Naive thymus-derived CD4-positive, alpha-beta T cell (primary cell): ENCODE data around the gene RTEL1. TPM values are rescaled to one million over a fixed set of nuclear protein-coding genes. Genes with fewer than 3 reads are reported as not detected.

Experiments used
- ATAC-seq: fragments of 150-1000 bp; cut with Tn5 transposase; 2 replicates; pipeline ENCODE4 v1.10.0; 2021; ENCODE audit warnings: mild to moderate bottlenecking, moderate library complexity
- CTCF ChIA-PET: fragments of 350-600 bp; sonication (Branson Sonifier 250); formaldehyde crosslinking; loops from one replicate; lab custom pipeline; 2021; ENCODE audit warnings: antibody characterized with exemption; lab: Charles Lee
- POLR2A ChIA-PET: fragments of 350-600 bp; sonication (Branson Sonifier 250); formaldehyde crosslinking; loops from one replicate; lab custom pipeline; 2021; ENCODE audit warnings: antibody characterized with exemption, inconsistent platforms; lab: Charles Lee
- DNase-seq, 9 donors: peaks; one replicate each; pipeline versions ENCODE4 v3.0.0 to v3.0.0-alpha.2; 2020 to 2022; ENCODE audit warnings: mixed read lengths in 1 of 9
- H3K27ac ChIP-seq: one replicate; pipeline ENCODE4 v1.7.0; 2013; ENCODE audit warnings: mild to moderate bottlenecking, low read depth, low read length, moderate library complexity
- H3K27me3 ChIP-seq, 2 donors: one replicate each; pipeline ENCODE4 v1.7.0; 2013; ENCODE audit warnings: low read length in 2 of 2, mild to moderate bottlenecking in 2 of 2, moderate library complexity in 2 of 2; ENCODE audit not compliant: control insufficient read depth in 2 of 2, insufficient read depth in 2 of 2
- H3K36me3 ChIP-seq, 3 experiments: 1 replicate in 2 of 3; 2 replicates in 1 of 3; pipeline ENCODE4 v1.7.0; 2013; ENCODE audit warnings: low read length in 3 of 3, mild to moderate bottlenecking in 3 of 3, moderate library complexity in 1 of 3; ENCODE audit not compliant: insufficient read depth in 3 of 3, control insufficient read depth in 2 of 3
- H3K4me1 ChIP-seq, 2 donors: one replicate each; pipeline ENCODE4 v1.7.0; 2013; ENCODE audit warnings: low read length in 2 of 2, mild to moderate bottlenecking in 2 of 2, moderate library complexity in 1 of 2; ENCODE audit not compliant: control insufficient read depth in 2 of 2, insufficient read depth in 2 of 2
- H3K4me3 ChIP-seq: 2 replicates; pipeline ENCODE4 v1.7.0; 2013; ENCODE audit warnings: mild to moderate bottlenecking, low read length
- H3K9me3 ChIP-seq, 3 experiments: 1 replicate in 2 of 3; 2 replicates in 1 of 3; pipeline ENCODE4 v1.7.0; 2013; ENCODE audit warnings: low read length in 3 of 3; ENCODE audit not compliant: control insufficient read depth in 2 of 3
- H3K27ac Mint-ChIP-seq, 9 donors: one replicate each; pipeline ENCODE4 v1.8.0; 2020 to 2022; ENCODE audit warnings: mixed read lengths in 9 of 9, mild to moderate bottlenecking in 8 of 9, moderate library complexity in 5 of 9, inconsistent platforms in 2 of 9
- H3K27me3 Mint-ChIP-seq, 5 donors: one replicate each; pipeline ENCODE4 v1.8.0; 2021 to 2022; ENCODE audit warnings: mixed read lengths in 5 of 5, mild to moderate bottlenecking in 1 of 5
- H3K36me3 Mint-ChIP-seq, 5 donors: one replicate each; pipeline ENCODE4 v1.8.0; 2020 to 2022; ENCODE audit warnings: mixed read lengths in 5 of 5, mild to moderate bottlenecking in 3 of 5, inconsistent platforms in 1 of 5
- H3K4me1 Mint-ChIP-seq, 7 donors: one replicate each; pipeline ENCODE4 v1.8.0; 2020 to 2022; ENCODE audit warnings: mixed read lengths in 7 of 7, mild to moderate bottlenecking in 3 of 7, inconsistent platforms in 1 of 7
- H3K4me3 Mint-ChIP-seq, 10 donors: one replicate each; pipeline ENCODE4 v1.8.0; 2020 to 2022; ENCODE audit warnings: mild to moderate bottlenecking in 10 of 10, mixed read lengths in 10 of 10, moderate library complexity in 6 of 10, inconsistent platforms in 2 of 10
- H3K9me3 Mint-ChIP-seq, 11 donors: one replicate each; pipeline ENCODE4 v1.8.0; 2020 to 2022; ENCODE audit warnings: mixed read lengths in 11 of 11, mild to moderate bottlenecking in 4 of 11, inconsistent platforms in 1 of 11, moderate library complexity in 1 of 11
- intact Hi-C, 2 donors: fragments of 100-400 bp; cut with micrococcal nuclease; formaldehyde crosslinking; loops; one replicate each; pipeline ENCODE4 v1.15.1; 2023
- polyA plus RNA-seq, 2 donors: library from polyadenylated mRNA; unstranded; fragments of 300-500 nt; fragmentation: Illumina TruSeq; gene quantifications; one replicate each; pipeline ENCODE4 v1.2.3, GENCODE V29; 2021
- total RNA-seq, 6 experiments: library from RNA in 5 of 6; stranded (reverse) in 5 of 6; gene quantifications; 1 replicate in 5 of 6; 2 replicates in 1 of 6; pipeline ENCODE4 v1.2.3 and lab custom pipeline; 2021 to 2026

The RTEL1 gene
- total and polyA plus RNA-seq, 7 experiments from 2014 or later = 1.9 to 47.2 (median 31.6) TPM

- DNase-seq = peak in 1 of 9 donors; percentile 23
- CTCF ChIA-PET = interaction anchor here (1.1 to 2.8 kb wide), 4 partner anchors 15 to 197 kb away, joined by 3 to 27 read pairs (median 4); partner anchors contain the start of genes ARFRP1, PTK6 and ZGPAT
- peaks cover 0 to 21% (median 5%) of the 10 kb centered on the region in 5 donors for H3K36me3 Mint-ChIP-seq
Observed at GRCh38 chr20:63734946-63735858, 77.1 kb downstream of the RTEL1 start.

GRCh38 chr20:63735859-63736718 is 78.0 kb downstream of the RTEL1 start, which contains the start of gene LIME1:
Gene LIME1, plus strand, starts transcription at chr20:63736664. Its CDS starts 886 bp downstream, at chr20:63737550.
- Histone ChIP-seq H3K4me3 (peak within 1 kb of the TSS; percentile 99), H3K36me3 (peaks cover 0 to 38% (median 0%) of the 10 kb centered on the region in 3 experiments), H3K9me3 (no peaks in the 10 kb centered on the region), H3K27me3 (no peaks in the 10 kb centered on the region), H3K27ac (peak within 1 kb of the TSS; percentile 78), H3K4me1 (peaks cover 25 to 34% of the 10 kb centered on the region in 2 donors)
- DNase-seq (peak in 8 of 9 donors; percentile 55 to 88 (median 86)), ATAC-seq (peak; percentile 75)
- H3K27ac Mint-ChIP-seq = peak within 1 kb of the TSS; percentile 82 to 95 (median 89)
- no peaks in the 10 kb centered on the region for H3K27me3 Mint-ChIP-seq
- ChIA-PET POLR2A (interaction anchor here (0.6 to 9.9 kb wide), 34 partner anchors 7 to 303 kb away, joined by 3 to 137 read pairs (median 4); partner anchors contain the start of genes ARFRP1, GMEB2, PRPF6 and RTEL1), CTCF (interaction anchor here (0.6 to 2.8 kb wide), 12 partner anchors 12 to 382 kb away, joined by 3 to 27 read pairs (median 3); partner anchors contain the start of genes ARFRP1, PTK6 and ZGPAT)
- peaks cover 0 to 19% (median 5%) of the 10 kb centered on the region in 5 donors for H3K36me3 Mint-ChIP-seq
- no peaks in the 10 kb centered on the region for H3K9me3 Mint-ChIP-seq
- intact Hi-C loops = loop anchor here (1.0 to 10.0 kb wide), 14 partner anchors 8 to 941 kb away; partner anchors contain the start of genes TPD52L2 (in 2 of the 2), ABHD16B (in 1 of the 2), ARFRP1 (in 1 of the 2) and GMEB2 (in 1 of the 2)
- peak within 1 kb of the TSS; percentile 87 to 93 (median 90) for H3K4me3 Mint-ChIP-seq
- H3K4me1 Mint-ChIP-seq = peaks cover 13 to 30% (median 25%) of the 10 kb centered on the region in 7 donors

More at GRCh38 chr20:63734946-63735858, 77.1 kb downstream of the RTEL1 start:
- H3K9me3 ChIP-seq = no peaks in the 10 kb centered on the region
- peak overlapping the region; percentile 78 for H3K27ac ChIP-seq
- H3K4me3 Mint-ChIP-seq = peak overlapping the region in 8 of 10 donors; percentile 35 to 93 (median 90)
- peaks cover 0 to 38% (median 0%) of the 10 kb centered on the region in 3 experiments for H3K36me3 ChIP-seq
- H3K9me3 Mint-ChIP-seq = no peaks in the 10 kb centered on the region
- H3K4me3 ChIP-seq = no peak overlapping the region
- H3K27me3 ChIP-seq = no peaks in the 10 kb centered on the region
- POLR2A ChIA-PET = interaction anchor here (0.6 to 9.9 kb wide), 15 partner anchors 10 to 245 kb away, joined by 3 to 137 read pairs (median 10); partner anchors contain the start of genes ARFRP1, PRPF6, RTEL1 and SAMD10
- H3K4me1 ChIP-seq = peaks cover 33 to 38% of the 10 kb centered on the region in 2 donors
- intact Hi-C loops = loop anchor here (5.0 to 10.0 kb wide), 5 partner anchors 98 to 940 kb away; partner anchors contain the start of genes ABHD16B (in 1 of the 2), MRGBP (in 1 of the 2), PTK6 (in 1 of the 2) and SAMD10 (in 1 of the 2)
- peaks cover 15 to 30% (median 25%) of the 10 kb centered on the region in 7 donors for H3K4me1 Mint-ChIP-seq
- peak overlapping the region in 7 of 9 donors; percentile 82 to 92 (median 89) for H3K27ac Mint-ChIP-seq
- no peak for ATAC-seq
- H3K27me3 Mint-ChIP-seq = no peaks in the 10 kb centered on the region

GRCh38 chr20:63736893-63737694 is 79.0 kb downstream of the RTEL1 start:
- H3K4me3 Mint-ChIP-seq = peak overlapping the region; percentile 87 to 93 (median 90)
- Histone ChIP-seq H3K36me3 (peaks cover 0 to 44% (median 0%) of the 10 kb centered on the region in 3 experiments), H3K9me3 (no peaks in the 10 kb centered on the region), H3K4me3 (peak overlapping the region; percentile 99), H3K4me1 (peaks cover 21 to 31% of the 10 kb centered on the region in 2 donors), H3K27me3 (no peaks in the 10 kb centered on the region), H3K27ac (peak overlapping the region; percentile 78)
- DNase-seq = peak; percentile 42 to 73 (median 67)
- H3K27me3 Mint-ChIP-seq = no peaks in the 10 kb centered on the region
- CTCF ChIA-PET = interaction anchor here (0.6 to 2.8 kb wide), 9 partner anchors 11 to 381 kb away, joined by 3 to 27 read pairs (median 3); partner anchors contain the start of genes ARFRP1, PTK6 and ZGPAT
- no peaks in the 10 kb centered on the region for H3K9me3 Mint-ChIP-seq
- H3K27ac Mint-ChIP-seq = peak overlapping the region; percentile 82 to 95 (median 89)
- peaks cover 0 to 19% (median 5%) of the 10 kb centered on the region in 5 donors for H3K36me3 Mint-ChIP-seq
- H3K4me1 Mint-ChIP-seq = peaks cover 13 to 30% (median 25%) of the 10 kb centered on the region in 7 donors
- intact Hi-C loops = loop anchor here (1.0 to 10.0 kb wide), 15 partner anchors 9 to 942 kb away; partner anchors contain the start of genes TPD52L2 (in 2 of the 2), ABHD16B (in 1 of the 2), ARFRP1 (in 1 of the 2) and GMEB2 (in 1 of the 2)
- POLR2A ChIA-PET = interaction anchor here (0.6 to 9.9 kb wide), 34 partner anchors 8 to 302 kb away, joined by 3 to 137 read pairs (median 4); partner anchors contain the start of genes ARFRP1, GMEB2, PRPF6 and RTEL1
- peak; percentile 28 for ATAC-seq

GRCh38 chr20:63737695-63737944 is 79.5 kb downstream of the RTEL1 start:
- H3K27ac ChIP-seq = peak overlapping the region; percentile 78
- no peaks in the 10 kb centered on the region for H3K9me3 ChIP-seq
- intact Hi-C loops = loop anchor here (1.0 to 10.0 kb wide), 9 partner anchors 84 to 943 kb away; partner anchors contain the start of genes ABHD16B (in 1 of the 2), GMEB2 (in 1 of the 2), MRGBP (in 1 of the 2) and PTK6 (in 1 of the 2)
- Mint-ChIP-seq H3K4me1 (peaks cover 13 to 30% (median 25%) of the 10 kb centered on the region in 7 donors), H3K27me3 (no peaks in the 10 kb centered on the region), H3K27ac (peak overlapping the region in 3 of 9 donors; percentile 89 to 92 (median 92)), H3K4me3 (peak overlapping the region; percentile 87 to 93 (median 90)), H3K36me3 (peaks cover 0 to 19% (median 5%) of the 10 kb centered on the region in 5 donors), H3K9me3 (no peaks in the 10 kb centered on the region)
- no peaks in the 10 kb centered on the region for H3K27me3 ChIP-seq
- peaks cover 21 to 29% of the 10 kb centered on the region in 2 donors for H3K4me1 ChIP-seq
- ChIA-PET POLR2A (interaction anchor here (0.6 to 9.9 kb wide), 13 partner anchors 9 to 215 kb away, joined by 3 to 137 read pairs (median 5); partner anchors contain the start of genes ARFRP1, RTEL1, TNFRSF6B and ZGPAT), CTCF (interaction anchor here (2.8 kb wide), 1 partner anchor 31 kb away, joined by 27 read pairs; the partner anchor contains the start of genes ARFRP1 and ZGPAT)
- DNase-seq (no peak), ATAC-seq (no peak)
- peak overlapping the region; percentile 99 for H3K4me3 ChIP-seq
- peaks cover 0 to 49% (median 0%) of the 10 kb centered on the region in 3 experiments for H3K36me3 ChIP-seq
